K562 (cell line): ENCODE results near the gene USP48. TPM values are rescaled to one million over a fixed set of nuclear protein-coding genes. Genes with fewer than 3 reads are reported as not detected.

Experiments
- CHCHD3 ChIP-seq: fragments of 250-450 bp; sonication (Bioruptor Pico); IDR thresholded peaks from 2 replicates; pipeline ENCODE4 v2.1.2; 2022; ENCODE audit warnings: mild to moderate bottlenecking
- CTCF ChIP-seq, 3 experiments: IDR thresholded peaks in 2 of 3; conservative IDR thresholded peaks in 1 of 3; 2 replicates each; pipeline ENCODE4 v1.5.1; 2011 to 2012; ENCODE audit warnings: low read length in 3 of 3, mild to moderate bottlenecking in 3 of 3, control low read depth in 2 of 3, improper control_type of control experiment in 1 of 3, inconsistent platforms in 1 of 3, low read depth in 1 of 3, mixed read lengths in 1 of 3, moderate library complexity in 1 of 3; ENCODE audit not compliant: insufficient read depth in 2 of 3
- FOSL1 ChIP-seq: fragments of 200-800 bp; sonication (Bioruptor generic); conservative IDR thresholded peaks from 2 replicates; pipeline ENCODE4 v1.6.1; 2016; ENCODE audit warnings: missing genetic modification characterization, missing compliant biosample characterization
- FOXK2 ChIP-seq, 2 experiments: fragments of 450-650 bp; IDR thresholded peaks in 1 of 2; conservative IDR thresholded peaks in 1 of 2; 2 replicates each; pipeline ENCODE4 v1.6.1; 2016; ENCODE audit warnings: low read depth in 2 of 2, mild to moderate bottlenecking in 1 of 2
- JUNB ChIP-seq: fragments of 450-650 bp; formaldehyde crosslinking; conservative IDR thresholded peaks from 2 replicates; pipeline ENCODE4 v1.4.0; 2020; ENCODE audit warnings: mild to moderate bottlenecking
- MAFK ChIP-seq: IDR thresholded peaks from 2 replicates; pipeline ENCODE4 v1.6.1; 2011; ENCODE audit warnings: low read length, improper control_type of control experiment
- MAZ ChIP-seq, 2 experiments: fragments of 450-650 bp in 1 of 2; sonication (generic) in 1 of 2; formaldehyde crosslinking; IDR thresholded peaks in 1 of 2; conservative IDR thresholded peaks in 1 of 2; 2 replicates each; pipeline versions ENCODE4 v1.4.0 to v1.5.0; 2020; ENCODE audit warnings: mild to moderate bottlenecking in 1 of 2, missing genetic modification reagents in 1 of 2
- NFE2 ChIP-seq: IDR thresholded peaks from 2 replicates; pipeline ENCODE4 v1.6.1; 2014; ENCODE audit warnings: antibody characterized with exemption, low read depth
- NFIC ChIP-seq: fragments of 450-650 bp; IDR thresholded peaks from 2 replicates; pipeline ENCODE4 v1.6.1; 2017; ENCODE audit warnings: mild to moderate bottlenecking, inconsistent platforms
- REST ChIP-seq, 2 experiments: fragments of 450-650 bp; formaldehyde crosslinking in 1 of 2; IDR thresholded peaks; 2 replicates each; pipeline versions ENCODE4 v1.4.0 to v1.6.1; 2014 to 2020; ENCODE audit warnings: mild to moderate bottlenecking in 2 of 2, borderline replicate concordance in 1 of 2, low read depth in 1 of 2
- USF1 ChIP-seq: sonication (generic); formaldehyde crosslinking; IDR thresholded peaks from 2 replicates; pipeline ENCODE4 v1.9.0; 2022; ENCODE audit warnings: mild to moderate bottlenecking, missing genetic modification reagents
- ZBTB26 ChIP-seq: fragments of 450-650 bp; formaldehyde crosslinking; IDR thresholded peaks from 2 replicates; pipeline ENCODE4 v1.4.0; 2022; ENCODE audit warnings: missing genetic modification characterization
- ZNF274 ChIP-seq: IDR thresholded peaks from 2 replicates; pipeline ENCODE4 v1.6.1; 2011; ENCODE audit warnings: low read depth, mild to moderate bottlenecking, low read length, moderate library complexity, borderline replicate concordance
- ZNF384 ChIP-seq: IDR thresholded peaks from 2 replicates; pipeline ENCODE4 v1.6.1; 2012; ENCODE audit warnings: low read depth, low read length, improper control_type of control experiment
- ZNF584 ChIP-seq: fragments of 200-800 bp; sonication (Bioruptor generic); IDR thresholded peaks from 2 replicates; pipeline ENCODE4 v1.6.1; 2016; ENCODE audit warnings: low read depth, mild to moderate bottlenecking, missing genetic modification characterization, missing compliant biosample characterization
- polyA plus RNA-seq, 8 experiments: library from polyadenylated mRNA; depleted of rRNA in 4 of 8; stranded (reverse) in 5 of 8; unstranded in 3 of 8; fragments of >200 nt; fragmentation: Nextera tagmentation in 2 of 8; fragmentation: Illumina TruSeq in 1 of 8; extraction: Ambion mirVana in 2 of 8; extraction: Trizol in 1 of 8; gene quantifications; 2 replicates each; pipeline versions ENCODE4 v1.2.1 to v1.2.3, GENCODE V29; 2011 to 2014; ENCODE audit warnings: inconsistent platforms in 1 of 8, missing spikeins in 1 of 8
- total RNA-seq, 7 experiments: library from RNA; depleted of rRNA in 6 of 7; stranded (reverse); fragments of >200 nt in 6 of 7; fragmentation: Illumina TruSeq in 2 of 7; extraction: Trizol in 2 of 7; gene quantifications; 2 replicates each; pipeline versions ENCODE4 v1.2.1 to v1.2.3, GENCODE V29; 2011 to 2021; ENCODE audit warnings: low replicate concordance in 1 of 7

USP48 gene
- total and polyA plus RNA-seq, 9 of the 15 experiments (the other 6 are each of a cell fraction or from before 2014, with no cell fraction given): 23.3 to 123 (median 106) TPM

- TF ChIP-seq CTCF (IDR thresholded peaks at IDR 0.05 in 2 of 3, conservative IDR thresholded peaks at IDR 0.05 in 1 of 3; ENCODE audit: insufficient read depth in 2 of 3, low read depth in 1 of 3, low read length in 3 of 3) (peak; percentile 69), USF1 (CRISPR knock-in tag) (no peak), NFE2 (peak; percentile 83), MAZ (CRISPR knock-in tag; conservative IDR thresholded peaks at IDR 0.05 in 1 of 2, IDR thresholded peaks at IDR 0.05 in 1 of 2) (peak in 1 of 2 experiments; percentile 9; a peak in 1 of 4 replicates), REST (IDR thresholded peaks at IDR 0.05; ENCODE audit: borderline replicate concordance) (peak; percentile 70), REST (CRISPR knock-in tag; IDR thresholded peaks at IDR 0.05; ENCODE audit: low read depth) (no peak), ZBTB26 (CRISPR knock-in tag) (no peak), JUNB (CRISPR knock-in tag) (no peak), CHCHD3 (CRISPR knock-in tag) (no peak), NFIC (no peak), ZNF384 (no peak), ZNF584 (CRISPR knock-in tag) (peak; percentile 33; the same call in 1 of the 2 replicates), FOSL1 (tag) (0 out of 2 replicates have a peak, but pooled peaks have one; percentile 33), MAFK (peak; percentile 76), FOXK2 (conservative IDR thresholded peaks at IDR 0.05 in 1 of 2, IDR thresholded peaks at IDR 0.05 in 1 of 2; ENCODE audit: low read depth in 2 of 2) (0 out of 4 replicates have a peak, but pooled peaks of 1 of the 2 experiments have one; percentile 13), ZNF274 (no peak)
These were observed 79.5 kb downstream of the USP48 start (continued) for GRCh38 chr1:21703318-21703963.
